Dermis lymphatic vessel endothelial cell (primary cell): ENCODE results near the gene NTNG2. TPM values are rescaled to one million over a fixed set of nuclear protein-coding genes. Genes with fewer than 3 reads are reported as not detected.

Experiments
- total RNA-seq: library from RNA; depleted of rRNA; stranded (reverse); fragments of >200 nt; gene quantifications from 2 replicates; pipeline ENCODE4 v1.2.1, GENCODE V29; 2014

The NTNG2 gene, protein sequence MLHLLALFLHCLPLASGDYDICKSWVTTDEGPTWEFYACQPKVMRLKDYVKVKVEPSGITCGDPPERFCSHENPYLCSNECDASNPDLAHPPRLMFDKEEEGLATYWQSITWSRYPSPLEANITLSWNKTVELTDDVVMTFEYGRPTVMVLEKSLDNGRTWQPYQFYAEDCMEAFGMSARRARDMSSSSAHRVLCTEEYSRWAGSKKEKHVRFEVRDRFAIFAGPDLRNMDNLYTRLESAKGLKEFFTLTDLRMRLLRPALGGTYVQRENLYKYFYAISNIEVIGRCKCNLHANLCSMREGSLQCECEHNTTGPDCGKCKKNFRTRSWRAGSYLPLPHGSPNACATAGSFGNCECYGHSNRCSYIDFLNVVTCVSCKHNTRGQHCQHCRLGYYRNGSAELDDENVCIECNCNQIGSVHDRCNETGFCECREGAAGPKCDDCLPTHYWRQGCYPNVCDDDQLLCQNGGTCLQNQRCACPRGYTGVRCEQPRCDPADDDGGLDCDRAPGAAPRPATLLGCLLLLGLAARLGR
- 0.60 and 1.2 TPM in 2 replicates for total RNA-seq

DNA sequence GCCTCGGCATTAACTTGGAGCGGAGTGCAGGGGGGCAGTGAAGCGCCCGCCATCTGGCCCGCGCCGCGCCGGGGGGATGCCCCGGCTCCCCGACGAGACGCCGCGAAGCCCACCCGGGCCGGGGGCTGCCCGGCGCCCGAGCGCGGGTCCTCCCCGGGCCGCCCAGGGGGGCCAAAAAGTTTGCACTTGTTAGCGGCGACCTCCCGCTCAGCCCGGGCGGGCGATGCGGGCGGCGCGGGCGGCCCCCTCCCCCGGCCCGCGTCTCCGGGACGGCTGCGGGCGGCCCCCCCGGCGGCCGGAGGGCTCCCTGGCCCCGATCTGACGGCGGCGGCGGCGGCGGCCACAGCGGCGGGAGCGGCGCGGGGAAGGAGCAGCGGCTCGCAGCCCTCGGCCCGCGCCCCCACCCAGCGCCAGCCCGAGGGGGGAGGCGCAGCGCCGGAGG is at the start of gene NTNG2:
Gene NTNG2, plus strand, starts transcription at position 316 of the 442 bp plus-strand sequence. CDS start 4,774 bp downstream, outside the sequence.

Other genes with a start within 250 kb of the NTNG2 start
- 10.8 and 11.2 TPM in 2 replicates for gene MED27, start 82.2 kb upstream of the NTNG2 start, total RNA-seq
- gene SETX, start 192.9 kb downstream of the NTNG2 start, total RNA-seq, result 90.7 and 112 TPM in 2 replicates
- 10.3 and 14.2 TPM in 2 replicates for gene TTF1, start 244.8 kb downstream of the NTNG2 start, total RNA-seq
- 0.22 and 0.34 TPM in 2 replicates for gene CFAP77, start 248.2 kb downstream of the NTNG2 start, total RNA-seq